CD4-positive, alpha-beta memory T cell (primary cell): ENCODE measurements around the gene TRERF1. TPM values are rescaled to one million over a fixed set of nuclear protein-coding genes. Genes with fewer than 3 reads are reported as not detected.

Source experiments
- CTCF ChIA-PET: fragments of 350-600 bp; sonication (Branson Sonifier 250); formaldehyde crosslinking; loops from one replicate; lab custom pipeline; 2021; ENCODE audit warnings: inconsistent platforms; ENCODE audit not compliant: partially characterized antibody; lab: Charles Lee
- POLR2A ChIA-PET: fragments of 350-600 bp; sonication (Branson Sonifier 250); formaldehyde crosslinking; loops from one replicate; lab custom pipeline; 2021; ENCODE audit not compliant: partially characterized antibody; lab: Charles Lee
- DNase-seq, 5 donors: peaks; one replicate each; pipeline versions ENCODE4 v3.0.0 to v3.0.0-alpha.2; 2020 to 2022; ENCODE audit warnings: mixed read lengths in 1 of 5
- H3K27ac ChIP-seq: one replicate; pipeline ENCODE4 v1.7.0; 2013; ENCODE audit warnings: low read depth, low read length
- H3K27me3 ChIP-seq: 2 replicates; pipeline ENCODE4 v1.7.0; 2013; ENCODE audit warnings: mild to moderate bottlenecking, low read length, moderate library complexity; ENCODE audit not compliant: insufficient read depth
- H3K36me3 ChIP-seq: 2 replicates; pipeline ENCODE4 v1.7.0; 2013; ENCODE audit warnings: mild to moderate bottlenecking, low read length, moderate library complexity; ENCODE audit not compliant: insufficient read depth
- H3K4me1 ChIP-seq: 2 replicates; pipeline ENCODE4 v1.7.0; 2013; ENCODE audit warnings: mild to moderate bottlenecking, low read length, moderate library complexity; ENCODE audit not compliant: insufficient read depth
- H3K4me3 ChIP-seq, 2 donors: one replicate each; pipeline ENCODE4 v1.7.0; 2013; ENCODE audit warnings: low read length in 2 of 2, mild to moderate bottlenecking in 1 of 2
- H3K9me3 ChIP-seq, 2 donors: one replicate each; pipeline ENCODE4 v1.7.0; 2013; ENCODE audit warnings: low read length in 2 of 2, control low read depth in 1 of 2; ENCODE audit not compliant: control insufficient read depth in 1 of 2
- H3K27ac Mint-ChIP-seq, 7 donors: one replicate each; pipeline ENCODE4 v1.8.0; 2020 to 2021; ENCODE audit warnings: mixed read lengths in 7 of 7, mild to moderate bottlenecking in 6 of 7, inconsistent platforms in 3 of 7, moderate library complexity in 3 of 7
- H3K27me3 Mint-ChIP-seq, 2 donors: one replicate each; pipeline ENCODE4 v1.8.0; 2020 to 2021; ENCODE audit warnings: mixed read lengths in 2 of 2
- H3K36me3 Mint-ChIP-seq, 2 donors: one replicate each; pipeline ENCODE4 v1.8.0; 2020 to 2021; ENCODE audit warnings: mixed read lengths in 2 of 2, inconsistent platforms in 1 of 2, mild to moderate bottlenecking in 1 of 2
- H3K4me1 Mint-ChIP-seq, 4 donors: one replicate each; pipeline ENCODE4 v1.8.0; 2020 to 2021; ENCODE audit warnings: mixed read lengths in 4 of 4, mild to moderate bottlenecking in 1 of 4
- H3K4me3 Mint-ChIP-seq, 8 donors: one replicate each; pipeline ENCODE4 v1.8.0; 2020 to 2021; ENCODE audit warnings: mixed read lengths in 8 of 8, mild to moderate bottlenecking in 7 of 8, moderate library complexity in 6 of 8, inconsistent platforms in 3 of 8
- H3K9me3 Mint-ChIP-seq, 8 donors: one replicate each; pipeline ENCODE4 v1.8.0; 2020 to 2021; ENCODE audit warnings: mixed read lengths in 8 of 8, mild to moderate bottlenecking in 5 of 8, inconsistent platforms in 3 of 8, moderate library complexity in 1 of 8
- intact Hi-C: fragments of 100-400 bp; cut with micrococcal nuclease; formaldehyde crosslinking; loops from one replicate; pipeline ENCODE4 v1.15.1; 2023
- polyA plus RNA-seq, 2 donors: library from polyadenylated mRNA; unstranded; fragments of 300-500 nt; fragmentation: Illumina TruSeq; gene quantifications; one replicate each; pipeline ENCODE4 v1.2.3, GENCODE V29; 2021
- total RNA-seq, 2 experiments: library from RNA; stranded (reverse); gene quantifications; one replicate each; pipeline ENCODE4 v1.2.3, GENCODE V29; 2021

Gene TRERF1
- total and polyA plus RNA-seq, 4 experiments from 2014 or later = 1.1 to 28.3 (median 17.4) TPM

- intact Hi-C loops = no loop called here
Observed at GRCh38 chr6:42341221-42341620, 110.5 kb downstream of the TRERF1 start.

DNA sequence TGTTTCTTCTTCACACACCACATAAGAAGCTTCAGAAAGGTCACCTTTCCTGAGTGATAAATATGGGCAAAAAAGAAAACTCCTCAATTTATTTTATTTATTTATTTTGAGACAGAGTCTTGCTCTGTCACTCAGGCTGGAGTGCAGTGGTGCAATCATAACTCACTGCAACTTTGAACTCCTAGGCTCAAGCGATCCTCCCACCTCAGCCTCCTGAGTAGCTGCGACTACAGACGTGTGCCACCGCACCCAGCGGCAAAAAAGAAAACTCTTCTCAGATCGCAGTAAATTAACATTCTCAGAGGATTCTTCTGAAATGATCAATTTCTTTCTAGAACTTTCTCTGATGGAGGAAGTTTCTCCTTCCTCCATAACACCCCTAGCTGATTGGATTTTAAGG, 111.2 kb downstream of the TRERF1 start:
- Histone ChIP-seq H3K9me3 (no peaks in the 10 kb centered on the region), H3K4me3 (no peak overlapping the region), H3K4me1 (peaks cover 45% of the 10 kb centered on the region), H3K36me3 (no peaks in the 10 kb centered on the region), H3K27me3 (no peaks in the 10 kb centered on the region), H3K27ac (no peak overlapping the region)
- Mint-ChIP-seq H3K9me3 (no peaks in the 10 kb centered on the region), H3K27me3 (no peaks in the 10 kb centered on the region), H3K4me3 (peak overlapping the region in 2 of 8 donors; percentile 15 to 17), H3K36me3 (peaks cover 14 to 15% of the 10 kb centered on the region in 2 donors), H3K4me1 (peaks cover 35 to 75% (median 60%) of the 10 kb centered on the region in 4 donors), H3K27ac (peak overlapping the region in 3 of 7 donors; percentile 65 to 86 (median 82))
- ChIA-PET POLR2A (interaction anchor here (1.2 to 1.4 kb wide), 2 partner anchors 39 to 104 kb away, joined by 3 read pairs; no protein-coding TSS in a partner anchor), CTCF (interaction anchor here (2.5 kb wide), 1 partner anchor 207 kb away, joined by 13 read pairs; no protein-coding TSS in a partner anchor)
- DNase-seq = no peak
- intact Hi-C loops = no loop called here

More at GRCh38 chr6:42341221-42341620, 110.5 kb downstream of the TRERF1 start:
- Mint-ChIP-seq H3K4me3 (peak overlapping the region in 3 of 8 donors; percentile 15 to 70 (median 19)), H3K27me3 (no peaks in the 10 kb centered on the region), H3K36me3 (peaks cover 17 to 19% of the 10 kb centered on the region in 2 donors), H3K4me1 (peaks cover 34 to 77% (median 61%) of the 10 kb centered on the region in 4 donors), H3K9me3 (no peaks in the 10 kb centered on the region), H3K27ac (peak overlapping the region in 3 of 7 donors; percentile 47 to 86 (median 48))
- Histone ChIP-seq H3K36me3 (no peaks in the 10 kb centered on the region), H3K4me1 (peaks cover 45% of the 10 kb centered on the region), H3K4me3 (no peak overlapping the region), H3K27ac (no peak overlapping the region), H3K9me3 (no peaks in the 10 kb centered on the region), H3K27me3 (no peaks in the 10 kb centered on the region)
- ChIA-PET CTCF (interaction anchor here (2.5 kb wide), 1 partner anchor 206 kb away, joined by 13 read pairs; no protein-coding TSS in a partner anchor), POLR2A (interaction anchor here (1.2 kb wide), 1 partner anchor 103 kb away, joined by 3 read pairs; no protein-coding TSS in a partner anchor)
- no peak for DNase-seq

GRCh38 chr6:42339991-42340401, 111.7 kb downstream of the TRERF1 start:
- CTCF ChIA-PET = interaction anchor here (2.5 kb wide), 1 partner anchor 207 kb away, joined by 13 read pairs; no protein-coding TSS in a partner anchor
- Mint-ChIP-seq H3K36me3 (peaks cover 13 to 14% of the 10 kb centered on the region in 2 donors), H3K4me1 (peaks cover 36 to 78% (median 59%) of the 10 kb centered on the region in 4 donors), H3K4me3 (peak overlapping the region in 4 of 8 donors; percentile 0 to 40 (median 11)), H3K27me3 (no peaks in the 10 kb centered on the region), H3K9me3 (no peaks in the 10 kb centered on the region), H3K27ac (peak overlapping the region in 5 of 7 donors; percentile 25 to 86 (median 61))
- DNase-seq = no peak
- intact Hi-C loops = no loop called here
- H3K36me3 ChIP-seq = no peaks in the 10 kb centered on the region
- H3K4me3 ChIP-seq = no peak overlapping the region
- POLR2A ChIA-PET = interaction anchor here (0.8 to 1.8 kb wide), 4 partner anchors 27 to 104 kb away, joined by 3 to 6 read pairs (median 4); no protein-coding TSS in a partner anchor
- no peaks in the 10 kb centered on the region for H3K27me3 ChIP-seq
- no peak overlapping the region for H3K27ac ChIP-seq
- H3K9me3 ChIP-seq = no peaks in the 10 kb centered on the region
- peaks cover 45% of the 10 kb centered on the region for H3K4me1 ChIP-seq

- Histone ChIP-seq H3K36me3 (no peaks in the 10 kb centered on the region), H3K4me3 (no peak overlapping the region), H3K27ac (no peak overlapping the region), H3K9me3 (no peaks in the 10 kb centered on the region), H3K4me1 (peaks cover 45% of the 10 kb centered on the region), H3K27me3 (no peaks in the 10 kb centered on the region)
- no peaks in the 10 kb centered on the region for H3K9me3 Mint-ChIP-seq
- no peaks in the 10 kb centered on the region for H3K27me3 Mint-ChIP-seq
- CTCF ChIA-PET = interaction anchor here (0.7 to 2.5 kb wide), 2 partner anchors 51 to 209 kb away, joined by 3 to 13 read pairs; no protein-coding TSS in a partner anchor
- H3K36me3 Mint-ChIP-seq = peaks cover 7 to 9% of the 10 kb centered on the region in 2 donors
- POLR2A ChIA-PET = interaction anchor here (1.8 kb wide), 1 partner anchor 28 kb away, joined by 6 read pairs; no protein-coding TSS in a partner anchor
- H3K4me1 Mint-ChIP-seq = peaks cover 36 to 79% (median 56%) of the 10 kb centered on the region in 4 donors
- DNase-seq = no peak
- H3K27ac Mint-ChIP-seq = peak overlapping the region in 4 of 7 donors; percentile 23 to 85 (median 66)
- H3K4me3 Mint-ChIP-seq = no peak overlapping the region
- intact Hi-C loops = no loop called here
Observed at GRCh38 chr6:42338744-42339222, 112.9 kb downstream of the TRERF1 start.

DNA sequence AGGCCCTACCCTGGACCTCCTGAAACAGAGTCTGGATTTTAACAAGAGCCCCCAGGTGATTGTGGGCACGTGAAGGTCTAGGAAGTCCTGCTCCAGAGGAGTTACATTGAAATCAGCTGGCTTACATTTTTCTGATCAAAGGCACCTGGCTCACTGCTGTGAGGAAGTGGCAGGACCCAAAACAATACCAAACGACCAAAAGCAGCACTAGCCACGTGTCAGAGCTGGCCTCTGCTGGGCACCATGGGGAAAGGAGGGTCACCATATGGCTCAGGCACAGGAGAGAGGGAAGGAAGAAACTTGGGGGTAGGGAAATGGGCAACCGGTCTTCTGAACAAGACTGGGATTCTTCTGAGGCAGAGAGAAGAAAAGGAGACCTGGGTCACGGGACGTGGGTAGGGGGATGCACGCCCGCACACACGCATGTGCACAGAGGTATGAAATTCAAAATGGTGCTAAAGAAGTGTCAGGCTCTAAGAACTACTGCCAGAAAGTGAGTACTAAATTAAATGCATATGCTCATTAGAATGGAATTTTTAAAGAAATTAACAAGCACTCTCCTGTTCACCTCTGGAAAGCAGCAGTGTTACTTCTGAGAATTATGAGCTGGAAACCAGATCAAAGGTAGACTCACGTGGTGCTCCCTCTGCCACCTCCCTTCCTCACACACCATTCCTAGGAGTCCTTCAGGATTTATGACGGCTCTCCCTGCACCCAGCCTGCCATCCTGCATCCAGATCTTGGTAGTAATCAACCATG, 113.6 kb downstream of the TRERF1 start:
- Mint-ChIP-seq H3K27ac (peak overlapping the region in 2 of 7 donors; percentile 86 to 88), H3K27me3 (no peaks in the 10 kb centered on the region), H3K9me3 (no peaks in the 10 kb centered on the region), H3K4me1 (peaks cover 36 to 74% (median 56%) of the 10 kb centered on the region in 4 donors), H3K36me3 (peaks cover 1 to 3% of the 10 kb centered on the region in 2 donors), H3K4me3 (no peak overlapping the region)
- H3K4me3 ChIP-seq = no peak overlapping the region
- POLR2A ChIA-PET = interaction anchor here (0.6 to 1.8 kb wide), 2 partner anchors 29 to 37 kb away, joined by 3 to 6 read pairs; no protein-coding TSS in a partner anchor
- CTCF ChIA-PET = interaction anchor here (0.7 kb wide), 1 partner anchor 52 kb away, joined by 3 read pairs; no protein-coding TSS in a partner anchor
- H3K9me3 ChIP-seq = no peaks in the 10 kb centered on the region
- H3K36me3 ChIP-seq = no peaks in the 10 kb centered on the region
- no peak for DNase-seq
- no peaks in the 10 kb centered on the region for H3K27me3 ChIP-seq
- intact Hi-C loops = no loop called here
- peaks cover 45% of the 10 kb centered on the region for H3K4me1 ChIP-seq
- no peak overlapping the region for H3K27ac ChIP-seq

GRCh38 chr6:42336431-42336830, 115.3 kb downstream of the TRERF1 start:
- no peaks in the 10 kb centered on the region for H3K9me3 ChIP-seq
- no peaks in the 10 kb centered on the region for H3K27me3 ChIP-seq
- Mint-ChIP-seq H3K27ac (peak overlapping the region in 1 of 7 donors; percentile 66), H3K4me3 (no peak overlapping the region), H3K9me3 (no peaks in the 10 kb centered on the region), H3K4me1 (peaks cover 31 to 69% (median 49%) of the 10 kb centered on the region in 4 donors), H3K27me3 (no peaks in the 10 kb centered on the region), H3K36me3 (peaks cover 4 to 8% of the 10 kb centered on the region in 2 donors)
- no peaks in the 10 kb centered on the region for H3K36me3 ChIP-seq
- no peak overlapping the region for H3K27ac ChIP-seq
- no peak overlapping the region for H3K4me3 ChIP-seq
- ChIA-PET CTCF (interaction anchor here (0.9 kb wide), 1 partner anchor 196 kb away, joined by 4 read pairs; no protein-coding TSS in a partner anchor), POLR2A (no interaction called here)
- intact Hi-C loops = no loop called here
- peaks cover 35% of the 10 kb centered on the region for H3K4me1 ChIP-seq
- DNase-seq = no peak
